GM12873 (cell line): ENCODE data around the gene GPBP1.

Experiments
- CTCF ChIP-seq: IDR thresholded peaks from 2 replicates; pipeline ENCODE4 v1.5.1; 2012; ENCODE audit warnings: low read depth, mild to moderate bottlenecking, moderate library complexity, low read length, control low read depth; ENCODE audit not compliant: insufficient read depth; ENCODE audit errors: missing control alignments

GPBP1 gene

GRCh38 chr5:57174890-57175510, 1.1 kb downstream of the GPBP1 start:
- no peak for TF ChIP-seq CTCF

- TF ChIP-seq CTCF: no peak
These were observed 1.9 kb downstream of the GPBP1 start for GRCh38 chr5:57175551-57176309.

- TF ChIP-seq CTCF: no peak
These were observed 2.5 kb downstream of the GPBP1 start for GRCh38 chr5:57176350-57176857.

- TF ChIP-seq CTCF: no peak
These were observed 3.8 kb downstream of the GPBP1 start for GRCh38 chr5:57177479-57178156.

GRCh38 chr5:57179262-57180200, 5.7 kb downstream of the GPBP1 start:
- TF ChIP-seq CTCF: no peak

GRCh38 chr5:57181154-57181553, 7.3 kb downstream of the GPBP1 start:
- TF ChIP-seq CTCF: no peak
